ENCODE data around the gene ANK2. TPM values are rescaled to one million over a fixed set of nuclear protein-coding genes. Genes with fewer than 3 reads are reported as not detected.
"Not testable (repeated sequence)": the region's sequence is repeated elsewhere in the genome, so short reads cannot be mapped to it uniquely, and the experiment has no call there.

ANK2 gene
- polyA plus RNA-seq, 4 donors, result 0.22 to 32.7 (median 5.6) TPM

DNA sequence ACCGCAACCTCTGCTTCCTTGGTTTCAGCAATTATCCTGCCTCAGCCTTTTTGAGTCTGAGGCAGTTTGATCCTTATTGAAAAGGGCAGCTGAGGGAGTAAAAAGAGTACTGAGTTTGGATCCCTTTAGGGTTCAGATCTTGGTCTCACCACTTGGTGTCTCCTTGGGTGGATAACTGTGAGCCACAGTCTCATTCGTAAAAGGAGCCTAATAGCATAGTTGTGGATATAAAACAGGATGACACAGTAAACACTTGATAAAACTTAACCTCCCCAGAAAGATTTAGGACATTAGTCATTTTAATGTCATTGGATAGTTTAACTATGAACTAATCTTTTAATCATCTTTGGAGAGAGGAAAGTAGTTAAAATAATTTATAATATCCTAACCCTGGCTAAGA lies 173.0 kb downstream of the ANK2 start:
- no peak overlapping the region for H3K4me3 ChIP-seq (ENCODE audit: low read depth in 1 of 3, low read length in 3 of 3)
- no peak overlapping the region for H3K27ac ChIP-seq (ENCODE audit: low read depth in 1 of 3, low read length in 2 of 3)
- H3K9me3 ChIP-seq (ENCODE audit: control insufficient read depth in 2 of 2, insufficient read depth in 1 of 2, low read depth in 1 of 2, low read length in 1 of 2), result no peaks in the 10 kb centered on the region
- WGBS, 3 donors, result 77 to 80% (median 79%) methylated on average over 2 of the region's 2 CpGs
- DNase-seq, result no peak
- no peak for FAIRE-seq
- no peaks in the 10 kb centered on the region for H3K27me3 ChIP-seq (ENCODE audit: control insufficient read depth in 3 of 3, insufficient read depth in 3 of 3, low read length in 3 of 3)
- no peaks in the 10 kb centered on the region for H3K4me1 ChIP-seq (ENCODE audit: control insufficient read depth in 3 of 3, insufficient read depth in 2 of 3, low read depth in 1 of 3, low read length in 2 of 3)
- H3K36me3 ChIP-seq (ENCODE audit: control insufficient read depth in 3 of 3, insufficient read depth in 2 of 3, low read depth in 1 of 3, low read length in 3 of 3), result no peaks in the 10 kb centered on the region

DNA sequence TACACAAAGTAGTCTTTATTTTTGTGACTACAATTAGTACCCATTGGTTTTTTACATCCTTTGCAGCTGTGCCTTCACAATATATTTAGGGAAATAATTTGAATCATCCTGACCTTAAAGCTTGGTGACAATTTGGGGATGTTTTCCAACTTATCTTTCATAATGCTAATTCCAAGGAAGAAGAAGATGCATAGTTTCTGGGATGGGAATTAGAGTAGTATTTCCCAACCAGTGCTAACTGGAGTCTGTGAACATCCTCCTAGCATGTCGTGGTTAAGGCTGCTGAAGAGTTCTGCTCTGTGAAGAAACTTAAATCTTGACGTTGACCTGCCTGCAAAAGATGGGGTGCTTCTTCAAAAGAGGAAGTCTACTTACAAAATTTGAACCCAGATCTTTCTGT lies 173.5 kb downstream of the ANK2 start:
- Histone ChIP-seq H3K27me3 (ENCODE audit: control insufficient read depth in 3 of 3, insufficient read depth in 3 of 3, low read length in 3 of 3) (no peaks in the 10 kb centered on the region), H3K4me3 (ENCODE audit: low read depth in 1 of 3, low read length in 3 of 3) (no peak overlapping the region), H3K36me3 (ENCODE audit: control insufficient read depth in 3 of 3, insufficient read depth in 2 of 3, low read depth in 1 of 3, low read length in 3 of 3) (no peaks in the 10 kb centered on the region), H3K4me1 (ENCODE audit: control insufficient read depth in 3 of 3, insufficient read depth in 2 of 3, low read depth in 1 of 3, low read length in 2 of 3) (no peaks in the 10 kb centered on the region), H3K9me3 (ENCODE audit: control insufficient read depth in 2 of 2, insufficient read depth in 1 of 2, low read depth in 1 of 2, low read length in 1 of 2) (no peaks in the 10 kb centered on the region), H3K27ac (ENCODE audit: low read depth in 1 of 3, low read length in 2 of 3) (no peak overlapping the region)
- DNase-seq, result no peak
- no peak for FAIRE-seq
- 66 to 81% (median 71%) methylated on average over 2 of the region's 2 CpGs for WGBS, 3 donors

DNA sequence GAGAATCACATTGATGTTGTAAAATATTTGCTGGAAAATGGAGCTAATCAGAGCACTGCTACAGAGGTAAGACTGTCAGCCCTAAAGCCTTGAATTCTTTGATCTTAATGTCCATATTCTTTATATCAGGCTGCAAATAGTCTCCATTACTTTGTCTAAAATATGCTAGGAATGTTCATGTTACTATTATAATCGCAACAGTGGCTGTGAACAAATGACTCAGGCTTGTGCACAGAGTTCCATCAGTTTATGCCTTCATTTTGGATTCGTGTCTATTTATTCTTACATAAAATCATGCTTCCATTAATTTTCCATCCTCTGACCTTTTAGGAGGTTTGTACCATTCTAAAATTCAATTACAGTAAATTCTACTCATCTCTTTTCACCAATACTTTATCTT lies 182.7 kb downstream of the ANK2 start:
- no peak for FAIRE-seq
- no peak for DNase-seq
- no peaks in the 10 kb centered on the region for H3K9me3 ChIP-seq (ENCODE audit: control insufficient read depth in 2 of 2, insufficient read depth in 1 of 2, low read depth in 1 of 2, low read length in 1 of 2)
- H3K27me3 ChIP-seq (ENCODE audit: control insufficient read depth in 3 of 3, insufficient read depth in 3 of 3, low read length in 3 of 3), result no peaks in the 10 kb centered on the region
- H3K4me1 ChIP-seq (ENCODE audit: control insufficient read depth in 3 of 3, insufficient read depth in 2 of 3, low read depth in 1 of 3, low read length in 2 of 3), result no peaks in the 10 kb centered on the region
- no peak overlapping the region for H3K27ac ChIP-seq (ENCODE audit: low read depth in 1 of 3, low read length in 2 of 3)
- H3K4me3 ChIP-seq (ENCODE audit: low read depth in 1 of 3, low read length in 3 of 3), result no peak overlapping the region
- peaks cover 0 to 5% (median 0%) of the 10 kb centered on the region in 3 donors for H3K36me3 ChIP-seq (ENCODE audit: control insufficient read depth in 3 of 3, insufficient read depth in 2 of 3, low read depth in 1 of 3, low read length in 3 of 3)
- 56 to 89% (median 66%) methylated on average over 2 of the region's 2 CpGs for WGBS, 3 donors

DNA sequence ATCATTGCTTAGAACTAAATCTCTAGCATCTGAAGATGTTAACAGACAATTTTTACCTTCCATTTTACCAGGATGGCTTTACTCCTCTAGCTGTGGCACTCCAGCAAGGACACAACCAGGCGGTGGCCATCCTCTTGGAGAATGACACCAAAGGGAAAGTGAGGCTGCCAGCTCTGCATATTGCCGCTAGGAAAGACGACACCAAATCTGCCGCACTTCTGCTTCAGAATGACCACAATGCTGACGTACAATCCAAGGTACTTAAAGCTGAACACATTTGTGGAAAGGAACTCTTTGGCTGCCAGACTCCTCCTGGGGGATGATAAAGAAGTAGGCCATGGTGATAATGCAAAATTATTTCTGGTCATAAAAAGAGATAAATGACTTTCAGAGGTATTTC lies 187.5 kb downstream of the ANK2 start:
- WGBS, 3 donors, result 87 to 94% (median 93%) methylated on average over 5 of the region's 5 CpGs
- Histone ChIP-seq H3K36me3 (ENCODE audit: control insufficient read depth in 3 of 3, insufficient read depth in 2 of 3, low read depth in 1 of 3, low read length in 3 of 3) (peaks cover 0 to 7% (median 0%) of the 10 kb centered on the region in 3 donors), H3K4me1 (ENCODE audit: control insufficient read depth in 3 of 3, insufficient read depth in 2 of 3, low read depth in 1 of 3, low read length in 2 of 3) (no peaks in the 10 kb centered on the region), H3K27ac (ENCODE audit: low read depth in 1 of 3, low read length in 2 of 3) (no peak overlapping the region), H3K27me3 (ENCODE audit: control insufficient read depth in 3 of 3, insufficient read depth in 3 of 3, low read length in 3 of 3) (no peaks in the 10 kb centered on the region), H3K4me3 (ENCODE audit: low read depth in 1 of 3, low read length in 3 of 3) (no peak overlapping the region), H3K9me3 (ENCODE audit: control insufficient read depth in 2 of 2, insufficient read depth in 1 of 2, low read depth in 1 of 2, low read length in 1 of 2) (no peaks in the 10 kb centered on the region)
- DNase-seq, result no peak
- no peak for FAIRE-seq

DNA sequence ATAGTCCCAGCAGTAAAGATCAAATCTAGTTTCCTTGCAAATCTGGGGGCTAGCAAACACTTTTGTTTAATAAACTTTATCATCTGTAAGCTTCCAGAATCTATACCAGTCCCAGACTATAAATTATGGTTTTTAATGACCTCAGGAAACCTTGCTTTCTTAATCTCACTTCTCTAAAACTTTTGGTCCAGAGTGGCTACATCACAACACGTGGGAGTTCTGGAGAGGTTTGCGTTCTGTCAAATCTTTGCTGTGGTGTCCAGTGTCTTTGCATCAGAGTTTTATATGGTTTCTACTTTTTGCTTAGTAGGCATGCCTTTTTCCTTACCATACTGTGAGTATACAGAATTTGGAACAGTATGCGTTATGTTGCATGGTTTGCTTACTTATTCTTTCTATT lies 193.9 kb downstream of the ANK2 start:
- no peaks in the 10 kb centered on the region for H3K4me1 ChIP-seq (ENCODE audit: control insufficient read depth in 3 of 3, insufficient read depth in 2 of 3, low read depth in 1 of 3, low read length in 2 of 3)
- peaks cover 0 to 2% of the 10 kb centered on the region in 2 donors for H3K9me3 ChIP-seq (ENCODE audit: control insufficient read depth in 2 of 2, insufficient read depth in 1 of 2, low read depth in 1 of 2, low read length in 1 of 2)
- H3K36me3 ChIP-seq (ENCODE audit: control insufficient read depth in 3 of 3, insufficient read depth in 2 of 3, low read depth in 1 of 3, low read length in 3 of 3), result peaks cover 0 to 2% (median 0%) of the 10 kb centered on the region in 3 donors
- no peaks in the 10 kb centered on the region for H3K27me3 ChIP-seq (ENCODE audit: control insufficient read depth in 3 of 3, insufficient read depth in 3 of 3, low read length in 3 of 3)
- no peak for FAIRE-seq
- WGBS, 3 donors, result 79 to 82% (median 80%) methylated on average over 3 of the region's 3 CpGs
- DNase-seq, result no peak
- H3K4me3 ChIP-seq (ENCODE audit: low read depth in 1 of 3, low read length in 3 of 3), result no peak overlapping the region
- H3K27ac ChIP-seq (ENCODE audit: low read depth in 1 of 3, low read length in 2 of 3), result no peak overlapping the region

DNA sequence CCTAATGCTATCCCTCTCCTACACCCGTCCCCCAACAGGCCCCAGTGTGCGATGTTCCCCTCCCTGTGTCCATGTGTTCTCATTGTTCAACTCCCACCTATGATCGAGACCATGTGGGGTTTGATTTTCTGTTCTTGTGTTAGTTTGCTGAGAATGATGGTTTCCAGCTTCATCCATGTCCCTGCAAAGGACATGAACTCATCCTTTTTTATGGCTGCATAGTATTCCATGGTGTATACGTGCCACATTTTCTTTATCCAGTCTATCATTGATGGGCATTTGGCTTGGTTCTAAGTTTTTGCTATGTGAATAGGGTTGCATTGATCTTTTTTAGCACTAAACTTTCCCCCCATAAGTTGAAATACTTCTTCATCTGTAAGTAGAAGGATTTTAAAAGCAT lies 195.3 kb downstream of the ANK2 start:
- H3K4me3 ChIP-seq (ENCODE audit: low read depth in 1 of 3, low read length in 3 of 3); FAIRE-seq; H3K27ac ChIP-seq (ENCODE audit: low read depth in 1 of 3, low read length in 2 of 3); H3K9me3 ChIP-seq (ENCODE audit: control insufficient read depth in 2 of 2, insufficient read depth in 1 of 2, low read depth in 1 of 2, low read length in 1 of 2); H3K27me3 ChIP-seq (ENCODE audit: control insufficient read depth in 3 of 3, insufficient read depth in 3 of 3, low read length in 3 of 3); H3K4me1 ChIP-seq (ENCODE audit: control insufficient read depth in 3 of 3, insufficient read depth in 2 of 3, low read depth in 1 of 3, low read length in 2 of 3); DNase-seq; H3K36me3 ChIP-seq (ENCODE audit: control insufficient read depth in 3 of 3, insufficient read depth in 2 of 3, low read depth in 1 of 3, low read length in 3 of 3): not testable (repeated sequence)
- 90 to 92% (median 91%) methylated on average over 4 of the region's 4 CpGs for WGBS, 3 donors

DNA sequence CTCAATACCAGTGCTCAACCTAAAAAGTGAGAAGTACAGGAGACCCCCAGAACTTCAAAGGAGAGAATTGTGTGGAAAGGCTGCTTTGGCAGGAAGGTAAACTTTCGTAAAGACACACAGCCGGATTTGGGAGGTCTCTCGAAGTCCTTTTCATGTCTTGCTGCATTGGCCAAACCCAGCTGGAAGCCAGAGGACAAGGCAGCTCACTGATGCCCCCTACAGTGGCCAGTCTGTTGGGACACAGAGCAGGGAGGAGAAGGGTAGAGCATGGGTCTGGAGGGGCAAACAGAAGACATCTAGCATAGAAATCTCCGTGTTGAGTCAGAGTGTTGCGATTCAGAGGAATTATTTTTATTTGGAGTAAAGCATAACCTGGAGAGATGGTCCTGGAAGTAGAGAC lies 198.9 kb downstream of the ANK2 start:
- peaks cover 0 to 2% of the 10 kb centered on the region in 2 donors for H3K9me3 ChIP-seq (ENCODE audit: control insufficient read depth in 2 of 2, insufficient read depth in 1 of 2, low read depth in 1 of 2, low read length in 1 of 2)
- 85 to 87% (median 86%) methylated on average over 5 of the region's 5 CpGs for WGBS, 3 donors

DNA sequence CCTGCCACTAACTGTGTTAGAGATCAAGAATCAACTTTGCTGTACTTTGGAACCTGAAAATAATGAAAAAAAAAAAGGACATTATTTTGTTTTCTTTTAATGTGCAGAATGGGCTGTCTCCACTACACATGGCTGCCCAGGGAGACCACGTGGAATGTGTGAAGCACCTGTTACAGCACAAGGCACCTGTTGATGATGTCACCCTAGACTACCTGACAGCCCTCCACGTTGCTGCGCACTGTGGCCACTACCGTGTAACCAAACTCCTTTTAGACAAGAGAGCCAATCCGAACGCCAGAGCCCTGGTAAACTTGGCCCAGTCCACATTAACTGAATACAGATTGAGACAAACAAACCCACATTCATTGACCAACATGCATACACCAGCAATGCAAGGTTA lies 206.2 kb downstream of the ANK2 start:
- H3K36me3 ChIP-seq (ENCODE audit: control insufficient read depth in 3 of 3, insufficient read depth in 2 of 3, low read depth in 1 of 3, low read length in 3 of 3), result peaks cover 0 to 6% (median 0%) of the 10 kb centered on the region in 3 donors
- H3K27me3 ChIP-seq (ENCODE audit: control insufficient read depth in 3 of 3, insufficient read depth in 3 of 3, low read length in 3 of 3), result no peaks in the 10 kb centered on the region
- H3K4me1 ChIP-seq (ENCODE audit: control insufficient read depth in 3 of 3, insufficient read depth in 2 of 3, low read depth in 1 of 3, low read length in 2 of 3), result no peaks in the 10 kb centered on the region
- no peak for DNase-seq
- H3K27ac ChIP-seq (ENCODE audit: low read depth in 1 of 3, low read length in 2 of 3), result no peak overlapping the region
- FAIRE-seq, result no peak
- H3K4me3 ChIP-seq (ENCODE audit: low read depth in 1 of 3, low read length in 3 of 3), result no peak overlapping the region
- WGBS, 3 donors, result 86 to 93% (median 87%) methylated on average over 6 of the region's 6 CpGs
- no peaks in the 10 kb centered on the region for H3K9me3 ChIP-seq (ENCODE audit: control insufficient read depth in 2 of 2, insufficient read depth in 1 of 2, low read depth in 1 of 2, low read length in 1 of 2)

More for the DNA sequence above, 198.9 kb downstream of the ANK2 start:
- DNase-seq (no peak), FAIRE-seq (no peak)
- H3K4me1 ChIP-seq (ENCODE audit: control insufficient read depth in 3 of 3, insufficient read depth in 2 of 3, low read depth in 1 of 3, low read length in 2 of 3), result no peaks in the 10 kb centered on the region
- no peak overlapping the region for H3K27ac ChIP-seq (ENCODE audit: low read depth in 1 of 3, low read length in 2 of 3)
- H3K27me3 ChIP-seq (ENCODE audit: control insufficient read depth in 3 of 3, insufficient read depth in 3 of 3, low read length in 3 of 3), result no peaks in the 10 kb centered on the region
- no peak overlapping the region for H3K4me3 ChIP-seq (ENCODE audit: low read depth in 1 of 3, low read length in 3 of 3)
- H3K36me3 ChIP-seq (ENCODE audit: control insufficient read depth in 3 of 3, insufficient read depth in 2 of 3, low read depth in 1 of 3, low read length in 3 of 3), result no peaks in the 10 kb centered on the region

DNA sequence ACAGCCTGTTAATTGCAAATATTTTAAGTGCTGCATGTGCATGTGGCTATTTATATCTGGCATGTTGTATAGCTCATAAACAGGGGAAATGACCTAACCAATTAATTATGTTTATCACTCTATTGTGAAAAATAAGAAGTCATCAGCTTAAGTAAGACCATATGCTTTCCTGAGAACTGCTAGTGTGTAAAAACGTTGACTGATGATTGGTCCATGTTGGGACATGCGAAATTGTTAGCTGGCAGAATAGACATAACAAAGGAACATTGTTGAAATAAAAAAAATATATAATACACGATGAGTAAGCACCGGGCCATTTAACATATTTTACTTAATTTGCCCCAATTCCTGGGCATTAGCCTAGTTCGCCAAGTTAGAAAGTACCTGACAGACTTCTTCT lies 207.5 kb downstream of the ANK2 start:
- no peak overlapping the region for H3K27ac ChIP-seq (ENCODE audit: low read depth in 1 of 3, low read length in 2 of 3)
- DNase-seq, result no peak
- H3K36me3 ChIP-seq (ENCODE audit: control insufficient read depth in 3 of 3, insufficient read depth in 2 of 3, low read depth in 1 of 3, low read length in 3 of 3), result peaks cover 0 to 10% (median 0%) of the 10 kb centered on the region in 3 donors
- no peaks in the 10 kb centered on the region for H3K27me3 ChIP-seq (ENCODE audit: control insufficient read depth in 3 of 3, insufficient read depth in 3 of 3, low read length in 3 of 3)
- H3K9me3 ChIP-seq (ENCODE audit: control insufficient read depth in 2 of 2, insufficient read depth in 1 of 2, low read depth in 1 of 2, low read length in 1 of 2), result no peaks in the 10 kb centered on the region
- H3K4me3 ChIP-seq (ENCODE audit: low read depth in 1 of 3, low read length in 3 of 3), result no peak overlapping the region
- 76 to 90% (median 87%) methylated on average over 5 of the region's 5 CpGs for WGBS, 3 donors
- FAIRE-seq, result no peak
- no peaks in the 10 kb centered on the region for H3K4me1 ChIP-seq (ENCODE audit: control insufficient read depth in 3 of 3, insufficient read depth in 2 of 3, low read depth in 1 of 3, low read length in 2 of 3)

All from small intestine (tissue), 7 donors.